Tibial nerve (tissue), 3 donors: ENCODE measurements around the gene DRAXIN.

Source experiments
- POLR2A ChIP-seq, 2 donors: fragments of 450-650 bp; IDR thresholded peaks; one replicate each; pipeline ENCODE4 v1.6.1; 2017; ENCODE audit warnings: antibody characterized with exemption in 2 of 2, mild to moderate bottlenecking in 2 of 2, moderate library complexity in 2 of 2
- TF ChIP-seq, protein P1 (sequence below), 5 experiments: fragments of 200-600 bp in 3 of 5; fragments of 450-650 bp in 2 of 5; sonication (generic) in 3 of 5; IDR thresholded peaks; one replicate each; pipeline ENCODE4 v1.5.1; 2016 to 2019; ENCODE audit warnings: antibody characterized with exemption in 5 of 5, mild to moderate bottlenecking in 3 of 5, moderate library complexity in 2 of 5

DNA sequence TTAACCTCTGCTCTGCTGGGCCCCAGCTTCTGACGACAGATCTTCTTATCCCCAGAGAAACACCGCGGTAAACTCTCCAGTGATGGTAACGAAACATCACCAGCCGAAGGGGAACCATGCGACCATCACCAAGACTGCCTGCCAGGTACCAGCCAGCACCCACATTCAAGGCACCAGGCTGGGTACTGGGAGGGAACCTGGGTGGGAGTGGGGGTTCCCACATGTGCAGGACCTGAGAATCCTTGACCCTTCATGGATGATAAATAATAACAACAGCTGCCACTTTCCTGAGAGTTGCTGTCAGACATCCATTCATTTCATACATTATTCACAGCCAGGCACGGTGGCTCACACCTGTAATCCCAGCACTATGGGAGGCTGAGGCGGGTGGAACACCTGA is 20.8 kb downstream of the DRAXIN start:
- TF ChIP-seq, protein P1, sequence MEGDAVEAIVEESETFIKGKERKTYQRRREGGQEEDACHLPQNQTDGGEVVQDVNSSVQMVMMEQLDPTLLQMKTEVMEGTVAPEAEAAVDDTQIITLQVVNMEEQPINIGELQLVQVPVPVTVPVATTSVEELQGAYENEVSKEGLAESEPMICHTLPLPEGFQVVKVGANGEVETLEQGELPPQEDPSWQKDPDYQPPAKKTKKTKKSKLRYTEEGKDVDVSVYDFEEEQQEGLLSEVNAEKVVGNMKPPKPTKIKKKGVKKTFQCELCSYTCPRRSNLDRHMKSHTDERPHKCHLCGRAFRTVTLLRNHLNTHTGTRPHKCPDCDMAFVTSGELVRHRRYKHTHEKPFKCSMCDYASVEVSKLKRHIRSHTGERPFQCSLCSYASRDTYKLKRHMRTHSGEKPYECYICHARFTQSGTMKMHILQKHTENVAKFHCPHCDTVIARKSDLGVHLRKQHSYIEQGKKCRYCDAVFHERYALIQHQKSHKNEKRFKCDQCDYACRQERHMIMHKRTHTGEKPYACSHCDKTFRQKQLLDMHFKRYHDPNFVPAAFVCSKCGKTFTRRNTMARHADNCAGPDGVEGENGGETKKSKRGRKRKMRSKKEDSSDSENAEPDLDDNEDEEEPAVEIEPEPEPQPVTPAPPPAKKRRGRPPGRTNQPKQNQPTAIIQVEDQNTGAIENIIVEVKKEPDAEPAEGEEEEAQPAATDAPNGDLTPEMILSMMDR (IDR thresholded peaks at IDR 0.05), result no peak
- TF ChIP-seq POLR2A (IDR thresholded peaks at IDR 0.05), result no peak
